GM10266 (cell line): ENCODE data around the gene BTBD6.
A peak's percentile ranks its signal among the peaks of the same experiment; 100 is the strongest.

Experiments used
- DNase-seq: peaks from one replicate; pipeline ENCODE4 v3.0.0; 2012; ENCODE audit errors: extremely low spot score
- CTCF ChIP-seq: IDR thresholded peaks from 2 replicates; pipeline ENCODE4 v1.5.1; 2012; ENCODE audit warnings: mild to moderate bottlenecking, low read depth; ENCODE audit not compliant: control insufficient read depth, insufficient read depth; ENCODE audit errors: missing control alignments

The BTBD6 gene

GRCh38 chr14:105280525-105280924, 32.2 kb downstream of the BTBD6 start:
- no peak for DNase-seq
- no peak for TF ChIP-seq CTCF

DNA sequence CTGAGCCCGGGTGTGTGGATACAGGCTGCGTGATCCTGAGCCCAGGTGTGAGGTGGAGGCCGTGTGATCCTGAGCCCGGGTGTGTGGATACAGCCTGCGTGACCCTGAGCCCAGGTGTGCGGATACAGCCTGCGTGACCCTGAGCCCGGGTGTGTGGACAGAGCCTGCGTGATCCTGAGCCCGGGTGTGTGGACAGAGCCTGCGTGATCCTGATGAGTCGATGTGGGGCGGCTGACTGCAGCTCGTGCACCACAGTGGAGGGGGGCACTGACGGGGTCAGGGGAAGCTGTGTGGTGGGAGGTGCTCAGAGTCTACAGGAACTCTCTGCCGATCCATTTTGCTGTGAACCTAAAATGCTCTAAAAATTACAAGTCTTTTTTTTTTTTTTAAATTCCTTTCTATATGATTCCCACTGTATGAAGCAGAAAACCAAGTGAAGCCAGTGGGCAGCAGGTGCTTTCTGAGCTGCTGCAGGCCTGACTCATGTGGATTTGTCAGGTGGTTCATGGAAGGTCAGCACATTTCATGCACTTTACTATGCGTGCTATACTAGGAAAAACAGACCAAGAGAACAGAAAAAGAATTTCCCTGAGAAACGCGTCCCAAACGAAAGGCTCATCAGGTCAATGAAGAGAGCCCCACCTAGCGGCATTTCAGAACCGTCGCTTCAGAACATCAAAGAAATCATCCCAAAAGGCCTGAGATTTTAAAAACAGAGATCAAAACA, 33.2 kb downstream of the BTBD6 start:
- peak; percentile 45 for TF ChIP-seq CTCF
- DNase-seq, result peak; percentile 71

- DNase-seq, result no peak
- no peak for TF ChIP-seq CTCF
Observed at GRCh38 chr14:105282098-105282725, 33.9 kb downstream of the BTBD6 start.

GRCh38 chr14:105283028-105283427, 34.7 kb downstream of the BTBD6 start:
- DNase-seq, result no peak
- no peak for TF ChIP-seq CTCF

DNA sequence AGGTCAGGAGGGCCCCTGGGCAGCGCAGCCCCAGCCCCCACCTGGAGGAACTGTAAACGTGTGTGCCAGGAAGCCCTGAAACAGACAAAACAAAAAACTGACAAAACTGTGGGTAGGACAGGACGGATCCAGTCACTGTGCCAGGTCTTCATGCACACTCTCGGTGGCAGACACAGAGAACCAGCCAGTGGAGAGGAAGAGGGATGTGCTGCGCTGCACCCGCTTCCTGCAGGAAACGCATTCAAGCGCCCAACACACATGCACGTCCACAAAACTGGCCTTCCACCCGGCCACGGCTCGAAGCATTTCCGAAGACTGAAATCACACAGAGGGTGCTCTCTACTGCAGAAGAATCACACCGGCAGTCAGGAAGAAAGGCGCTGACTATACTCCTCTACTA, 35.6 kb downstream of the BTBD6 start:
- TF ChIP-seq CTCF, result no peak

GRCh38 chr14:105285174-105285573, 36.8 kb downstream of the BTBD6 start:
- TF ChIP-seq CTCF, result no peak
- no peak for DNase-seq

More for the DNA sequence above, 35.6 kb downstream of the BTBD6 start:
- no peak for DNase-seq

- no peak for TF ChIP-seq CTCF
- DNase-seq, result peak; percentile 5
Observed at GRCh38 chr14:105286759-105287144, 38.4 kb downstream of the BTBD6 start.
